SK-N-SH (cell line): ENCODE measurements around the gene AHCYL2. TPM values are rescaled to one million over a fixed set of nuclear protein-coding genes. Genes with fewer than 3 reads are reported as not detected.

ENCODE experiments used
- CTCF ChIA-PET: fragments of 300-600, 350-600 bp; formaldehyde crosslinking; extraction: SDS; loops from one replicate; lab custom pipeline; 2021; lab: Yijun Ruan, JAX
- POLR2A ChIA-PET: fragments of 350-600 bp; sonication (Branson Sonifier 250); formaldehyde crosslinking; extraction: SDS; loops from one replicate; lab custom pipeline; 2020; ENCODE audit warnings: antibody characterized with exemption, inconsistent platforms; lab: Yijun Ruan, JAX
- DNase-seq: peaks from one replicate; pipeline ENCODE4 v3.0.0; 2012
- H2AFZ ChIP-seq: fragments of 200-600 bp; sonication (generic); 2 replicates; pipeline ENCODE4 v1.8.1; 2016; ENCODE audit warnings: antibody characterized with exemption, mild to moderate bottlenecking, low read depth
- H3F3A ChIP-seq: fragments of 200-600 bp; sonication (generic); replicated peaks from 2 replicates; pipeline ENCODE3; 2016; ENCODE audit warnings: antibody characterized with exemption, mild to moderate bottlenecking; ENCODE audit not compliant: insufficient read depth
- H3K27ac ChIP-seq, 2 experiments: fragments of 200-500 bp in 1 of 2; fragments of 200-600 bp in 1 of 2; sonication (Bioruptor generic) in 1 of 2; sonication (generic), shearing (Covaris generic) in 1 of 2; 2 replicates each; pipeline versions ENCODE4 v1.5.1 to v1.6.1; 2014 to 2016; ENCODE audit warnings: low read depth in 2 of 2, inconsistent platforms in 1 of 2, low read length in 1 of 2, mild to moderate bottlenecking in 1 of 2, mixed read lengths in 1 of 2
- H3K27me3 ChIP-seq: fragments of 200-600 bp; sonication (generic), shearing (Covaris generic); 2 replicates; pipeline ENCODE4 v1.6.1; 2016; ENCODE audit warnings: mixed run types; ENCODE audit not compliant: insufficient read depth
- H3K36me3 ChIP-seq, 2 experiments: fragments of 200-500 bp in 1 of 2; fragments of 200-600 bp in 1 of 2; sonication (Bioruptor generic) in 1 of 2; sonication (generic) in 1 of 2; replicated peaks in 1 of 2; 2 replicates each; pipeline versions ENCODE3 to v1.5.1; 2014 to 2016; ENCODE audit warnings: low read length in 1 of 2, mild to moderate bottlenecking in 1 of 2; ENCODE audit not compliant: insufficient read depth in 2 of 2, control insufficient read depth in 1 of 2
- H3K4me1 ChIP-seq, 2 experiments: fragments of 200-500 bp in 1 of 2; fragments of 200-600 bp in 1 of 2; sonication (Bioruptor generic) in 1 of 2; sonication (generic), shearing (Covaris generic) in 1 of 2; 2 replicates each; pipeline versions ENCODE4 v1.5.1 to v1.6.1; 2014 to 2016; ENCODE audit warnings: low read depth in 1 of 2, low read length in 1 of 2, mixed run types in 1 of 2; ENCODE audit not compliant: insufficient read depth in 2 of 2, control insufficient read depth in 1 of 2
- H3K4me2 ChIP-seq: fragments of 200-600 bp; sonication (generic), shearing (Covaris generic); 2 replicates; pipeline ENCODE4 v1.6.1; 2017; ENCODE audit warnings: mixed run types
- H3K4me3 ChIP-seq, 2 experiments: fragments of 200-500 bp in 1 of 2; fragments of 200-600 bp in 1 of 2; sonication (Bioruptor generic) in 1 of 2; sonication (generic), shearing (Covaris generic) in 1 of 2; 2 replicates each; pipeline versions ENCODE4 v1.5.1 to v1.8.1; 2014 to 2016; ENCODE audit warnings: low read depth in 2 of 2, inconsistent platforms in 1 of 2, low read length in 1 of 2, mild to moderate bottlenecking in 1 of 2, mixed read lengths in 1 of 2, moderate library complexity in 1 of 2
- H3K79me2 ChIP-seq: fragments of 200-600 bp; sonication (generic); 2 replicates; pipeline ENCODE4 v1.8.1; 2017; ENCODE audit warnings: mild to moderate bottlenecking; ENCODE audit not compliant: insufficient read depth
- H3K9ac ChIP-seq: fragments of 200-600 bp; sonication (generic); 2 replicates; pipeline ENCODE4 v1.6.1; 2017; ENCODE audit warnings: mixed run types
- H3K9me2 ChIP-seq: fragments of 200-600 bp; sonication (generic); 2 replicates; pipeline ENCODE4 v1.6.1; 2017; ENCODE audit warnings: mixed run types
- H3K9me3 ChIP-seq: fragments of 200-600 bp; sonication (generic); 2 replicates; pipeline ENCODE4 v1.6.1; 2017; ENCODE audit warnings: mixed run types, mild to moderate bottlenecking, moderate library complexity
- H4K20me1 ChIP-seq: fragments of 200-600 bp; sonication (generic); 2 replicates; pipeline ENCODE4 v1.6.1; 2017; ENCODE audit warnings: mild to moderate bottlenecking, mixed run types; ENCODE audit not compliant: insufficient read depth
- CHD2 ChIP-seq: fragments of 150-350 bp; IDR thresholded peaks from 2 replicates; pipeline ENCODE4 v1.6.1; 2018; ENCODE audit warnings: low read length; ENCODE audit not compliant: partially characterized antibody
- EP300 ChIP-seq, 2 experiments: IDR thresholded peaks; 2 replicates each; pipeline versions ENCODE4 v1.4.0 to v1.6.1; 2012; ENCODE audit warnings: borderline replicate concordance in 1 of 2, low read depth in 1 of 2, low read length in 1 of 2
- FOSL2 ChIP-seq: IDR thresholded peaks from 2 replicates; pipeline ENCODE4 v1.4.0; 2012; ENCODE audit warnings: low read depth, mild to moderate bottlenecking, moderate library complexity, borderline replicate concordance
- FOXM1 ChIP-seq: IDR thresholded peaks from 2 replicates; pipeline ENCODE4 v1.4.0; 2012; ENCODE audit warnings: low read depth, mild to moderate bottlenecking
- GABPA ChIP-seq: IDR thresholded peaks from 2 replicates; pipeline ENCODE4 v1.4.0; 2012; ENCODE audit warnings: low read depth, mild to moderate bottlenecking
- MEF2A ChIP-seq: IDR thresholded peaks from 2 replicates; pipeline ENCODE4 v1.4.0; 2012; ENCODE audit warnings: low read depth, borderline replicate concordance
- MXI1 ChIP-seq: IDR thresholded peaks from 2 replicates; pipeline ENCODE4 v1.6.1; 2012; ENCODE audit warnings: mild to moderate bottlenecking, low read depth, low read length, improper control_type of control experiment
- NFIC ChIP-seq: IDR thresholded peaks from 2 replicates; pipeline ENCODE4 v1.4.0; 2012; ENCODE audit warnings: borderline replicate concordance
- POLR2AphosphoS5 ChIP-seq: IDR thresholded peaks from 2 replicates; pipeline ENCODE4 v1.6.1; 2012; ENCODE audit warnings: low read depth, low read length
- RAD21 ChIP-seq: IDR thresholded peaks from 2 replicates; pipeline ENCODE4 v1.6.1; 2012; ENCODE audit warnings: mild to moderate bottlenecking, low read length
- RCOR1 ChIP-seq: fragments of 150-350 bp; IDR thresholded peaks from 2 replicates; pipeline ENCODE4 v1.6.1; 2017; ENCODE audit warnings: antibody characterized with exemption, low read length
- RFX5 ChIP-seq: IDR thresholded peaks from 2 replicates; pipeline ENCODE4 v1.6.1; 2012; ENCODE audit warnings: mild to moderate bottlenecking, improper control_type of control experiment, low read length
- RXRA ChIP-seq: IDR thresholded peaks from 2 replicates; pipeline ENCODE4 v1.4.0; 2012; ENCODE audit warnings: low read depth, mild to moderate bottlenecking, borderline replicate concordance
- SMC3 ChIP-seq: IDR thresholded peaks from 2 replicates; pipeline ENCODE4 v1.6.1; 2012; ENCODE audit warnings: low read depth, low read length, improper control_type of control experiment
- TCF12 ChIP-seq: IDR thresholded peaks from 2 replicates; pipeline ENCODE4 v1.4.0; 2012
- TEAD4 ChIP-seq: IDR thresholded peaks from 2 replicates; pipeline ENCODE4 v1.4.0; 2012; ENCODE audit warnings: mild to moderate bottlenecking, borderline replicate concordance; ENCODE audit not compliant: insufficient read depth
- WGBS: methylation state at CpG from one replicate; pipeline ENCODE4 v1.1.6; 2017; ENCODE audit warnings: low lambda C conversion rate; 5-methylcytosine and 5-hydroxymethylcytosine counted together
- polyA plus RNA-seq, 3 experiments: library from polyadenylated mRNA; depleted of rRNA; stranded (reverse); fragments of >200 nt; gene quantifications; 2 replicates each; pipeline ENCODE4 v1.2.3, GENCODE V29; 2012
- TF ChIP-seq, protein P1 (sequence below): IDR thresholded peaks from 2 replicates; pipeline ENCODE4 v1.6.1; 2012; ENCODE audit warnings: mild to moderate bottlenecking, low read depth, low read length, moderate library complexity
- TF ChIP-seq, protein P2 (sequence below): IDR thresholded peaks from 2 replicates; pipeline ENCODE4 v1.4.0; 2012; ENCODE audit warnings: low read depth, borderline replicate concordance
- TF ChIP-seq, protein P3 (sequence below): IDR thresholded peaks from 2 replicates; pipeline ENCODE4 v1.4.0; 2012; ENCODE audit warnings: low read depth, borderline replicate concordance

Gene AHCYL2
- polyA plus RNA-seq, 1 of the 3 experiments (the other 2 are of a cell fraction), result 20.4 TPM

DNA sequence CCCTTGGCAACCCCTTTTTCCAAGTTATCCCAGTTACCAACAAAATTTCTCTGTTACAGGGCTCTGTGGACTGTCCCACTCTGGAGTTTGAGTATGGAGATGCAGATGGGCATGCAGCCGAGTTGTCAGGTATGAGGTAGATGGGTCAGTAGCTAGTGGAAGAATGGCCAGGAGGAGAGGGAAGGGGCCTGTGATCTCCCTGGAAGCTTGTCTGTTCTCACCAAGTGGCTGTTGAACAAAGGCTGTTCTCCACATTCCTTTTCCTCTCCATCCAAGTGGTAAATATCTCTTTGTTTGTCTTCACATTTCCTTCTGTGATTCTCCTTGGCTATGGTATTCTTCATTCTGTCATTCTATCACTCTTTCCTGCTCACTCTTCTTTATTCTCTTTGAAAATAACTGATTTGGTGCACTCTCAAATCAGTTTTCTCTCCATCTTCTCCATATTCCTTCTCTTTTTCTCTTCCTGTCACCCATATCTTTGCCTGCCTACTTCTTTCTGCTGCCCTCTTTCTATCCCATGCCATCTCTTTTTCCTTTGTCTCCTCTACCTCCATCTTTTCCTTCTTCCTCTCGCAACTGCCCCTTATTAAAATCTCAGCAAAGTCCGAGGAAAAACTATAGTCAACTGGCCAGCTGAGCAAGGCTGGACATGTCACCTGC is 215.3 kb downstream of the AHCYL2 start:
- H3K27ac ChIP-seq, result no peak overlapping the region
- no peak overlapping the region for H3K4me2 ChIP-seq
- no peaks in the 10 kb centered on the region for H3K79me2 ChIP-seq
- ChIA-PET CTCF (interaction anchor here (1.0 to 2.6 kb wide), 4 partner anchors 59 to 221 kb away, joined by 3 to 10 read pairs (median 8); no protein-coding TSS in a partner anchor), POLR2A (no interaction called here)
- no peaks in the 10 kb centered on the region for H3K9me3 ChIP-seq
- H2AFZ ChIP-seq, result no peak overlapping the region
- no peaks in the 10 kb centered on the region for H3K36me3 ChIP-seq
- TF ChIP-seq MEF2A, result no peak
- TF ChIP-seq NFIC, result no peak
- TF ChIP-seq TCF12, result no peak
- no peak for TF ChIP-seq RAD21
- TF ChIP-seq RXRA, result no peak
- no peak for TF ChIP-seq FOSL2
- no peak for TF ChIP-seq CHD2
- no peak overlapping the region for H3K9ac ChIP-seq
- 96% methylated on average over 3 of the region's 3 CpGs for WGBS
- H3K4me3 ChIP-seq, result no peak overlapping the region
- no peaks in the 10 kb centered on the region for H3K27me3 ChIP-seq
- H3K4me1 ChIP-seq, result peaks cover 6 to 9% of the 10 kb centered on the region in 2 experiments; a peak in 2 of 4 replicates
- no peaks in the 10 kb centered on the region for H3K9me2 ChIP-seq
- H3F3A ChIP-seq, result peaks cover 14% of the 10 kb centered on the region
- no peak for DNase-seq
- H4K20me1 ChIP-seq, result no peaks in the 10 kb centered on the region

DNA sequence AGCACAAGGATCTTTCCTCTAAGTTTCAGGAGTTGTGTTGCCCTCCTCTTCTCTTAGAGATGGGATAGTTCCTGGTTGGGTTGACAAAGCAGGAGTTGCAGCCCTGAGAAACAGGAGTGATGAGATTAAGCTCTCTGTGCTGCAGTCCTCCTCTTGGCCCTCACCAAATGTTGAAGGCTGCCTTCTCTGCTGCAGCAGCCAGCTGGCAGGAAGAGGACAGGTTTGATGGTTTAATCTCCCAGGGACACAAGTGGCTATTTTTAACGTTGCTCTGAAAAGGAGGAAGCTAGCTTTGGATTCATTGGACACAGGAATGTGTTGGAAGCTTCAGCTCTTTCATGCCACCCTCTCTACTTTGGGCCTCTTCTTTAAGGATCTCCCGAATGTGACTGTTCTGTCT is 218.8 kb downstream of the AHCYL2 start:
- Histone ChIP-seq H3K9me3 (0 out of 2 replicates have a peak, but pooled peaks cover 3% of the 10 kb centered on the region), H3K27ac (no peak overlapping the region), H2AFZ (no peak overlapping the region), H3K4me1 (peaks cover 4 to 6% of the 10 kb centered on the region in 2 experiments; a peak in 2 of 4 replicates), H4K20me1 (no peaks in the 10 kb centered on the region), H3F3A (peaks cover 2% of the 10 kb centered on the region), H3K4me2 (no peak overlapping the region), H3K4me3 (no peak overlapping the region), H3K9me2 (no peaks in the 10 kb centered on the region), H3K9ac (no peak overlapping the region), H3K27me3 (no peaks in the 10 kb centered on the region), H3K36me3 (peaks cover 0 to 8% of the 10 kb centered on the region in 2 experiments), H3K79me2 (no peaks in the 10 kb centered on the region)
- POLR2A ChIA-PET, result no interaction called here
- 66% methylated on average over 2 of the region's 2 CpGs for WGBS
- DNase-seq, result no peak
- CTCF ChIA-PET, result interaction anchor here (1.0 to 2.7 kb wide), 5 partner anchors 9 to 100 kb away, joined by 4 to 12 read pairs (median 4); partner anchors contain the start of gene STRIP2
- TF ChIP-seq GABPA (no peak), EP300 (IDR thresholded peaks at IDR 0.05; ENCODE audit: borderline replicate concordance in 1 of 2, low read depth in 1 of 2, low read length in 1 of 2) (no peak), POLR2AphosphoS5 (no peak), TEAD4 (no peak), FOXM1 (no peak), RFX5 (no peak), MXI1 (no peak), RCOR1 (no peak), TCF12 (no peak), RAD21 (no peak), SMC3 (no peak), RXRA (no peak), MEF2A (no peak)
- TF ChIP-seq, protein P1, sequence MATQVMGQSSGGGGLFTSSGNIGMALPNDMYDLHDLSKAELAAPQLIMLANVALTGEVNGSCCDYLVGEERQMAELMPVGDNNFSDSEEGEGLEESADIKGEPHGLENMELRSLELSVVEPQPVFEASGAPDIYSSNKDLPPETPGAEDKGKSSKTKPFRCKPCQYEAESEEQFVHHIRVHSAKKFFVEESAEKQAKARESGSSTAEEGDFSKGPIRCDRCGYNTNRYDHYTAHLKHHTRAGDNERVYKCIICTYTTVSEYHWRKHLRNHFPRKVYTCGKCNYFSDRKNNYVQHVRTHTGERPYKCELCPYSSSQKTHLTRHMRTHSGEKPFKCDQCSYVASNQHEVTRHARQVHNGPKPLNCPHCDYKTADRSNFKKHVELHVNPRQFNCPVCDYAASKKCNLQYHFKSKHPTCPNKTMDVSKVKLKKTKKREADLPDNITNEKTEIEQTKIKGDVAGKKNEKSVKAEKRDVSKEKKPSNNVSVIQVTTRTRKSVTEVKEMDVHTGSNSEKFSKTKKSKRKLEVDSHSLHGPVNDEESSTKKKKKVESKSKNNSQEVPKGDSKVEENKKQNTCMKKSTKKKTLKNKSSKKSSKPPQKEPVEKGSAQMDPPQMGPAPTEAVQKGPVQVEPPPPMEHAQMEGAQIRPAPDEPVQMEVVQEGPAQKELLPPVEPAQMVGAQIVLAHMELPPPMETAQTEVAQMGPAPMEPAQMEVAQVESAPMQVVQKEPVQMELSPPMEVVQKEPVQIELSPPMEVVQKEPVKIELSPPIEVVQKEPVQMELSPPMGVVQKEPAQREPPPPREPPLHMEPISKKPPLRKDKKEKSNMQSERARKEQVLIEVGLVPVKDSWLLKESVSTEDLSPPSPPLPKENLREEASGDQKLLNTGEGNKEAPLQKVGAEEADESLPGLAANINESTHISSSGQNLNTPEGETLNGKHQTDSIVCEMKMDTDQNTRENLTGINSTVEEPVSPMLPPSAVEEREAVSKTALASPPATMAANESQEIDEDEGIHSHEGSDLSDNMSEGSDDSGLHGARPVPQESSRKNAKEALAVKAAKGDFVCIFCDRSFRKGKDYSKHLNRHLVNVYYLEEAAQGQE, result no peak
- TF ChIP-seq, protein P2, sequence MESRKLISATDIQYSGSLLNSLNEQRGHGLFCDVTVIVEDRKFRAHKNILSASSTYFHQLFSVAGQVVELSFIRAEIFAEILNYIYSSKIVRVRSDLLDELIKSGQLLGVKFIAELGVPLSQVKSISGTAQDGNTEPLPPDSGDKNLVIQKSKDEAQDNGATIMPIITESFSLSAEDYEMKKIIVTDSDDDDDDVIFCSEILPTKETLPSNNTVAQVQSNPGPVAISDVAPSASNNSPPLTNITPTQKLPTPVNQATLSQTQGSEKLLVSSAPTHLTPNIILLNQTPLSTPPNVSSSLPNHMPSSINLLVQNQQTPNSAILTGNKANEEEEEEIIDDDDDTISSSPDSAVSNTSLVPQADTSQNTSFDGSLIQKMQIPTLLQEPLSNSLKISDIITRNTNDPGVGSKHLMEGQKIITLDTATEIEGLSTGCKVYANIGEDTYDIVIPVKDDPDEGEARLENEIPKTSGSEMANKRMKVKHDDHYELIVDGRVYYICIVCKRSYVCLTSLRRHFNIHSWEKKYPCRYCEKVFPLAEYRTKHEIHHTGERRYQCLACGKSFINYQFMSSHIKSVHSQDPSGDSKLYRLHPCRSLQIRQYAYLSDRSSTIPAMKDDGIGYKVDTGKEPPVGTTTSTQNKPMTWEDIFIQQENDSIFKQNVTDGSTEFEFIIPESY, result no peak
- TF ChIP-seq, protein P3, sequence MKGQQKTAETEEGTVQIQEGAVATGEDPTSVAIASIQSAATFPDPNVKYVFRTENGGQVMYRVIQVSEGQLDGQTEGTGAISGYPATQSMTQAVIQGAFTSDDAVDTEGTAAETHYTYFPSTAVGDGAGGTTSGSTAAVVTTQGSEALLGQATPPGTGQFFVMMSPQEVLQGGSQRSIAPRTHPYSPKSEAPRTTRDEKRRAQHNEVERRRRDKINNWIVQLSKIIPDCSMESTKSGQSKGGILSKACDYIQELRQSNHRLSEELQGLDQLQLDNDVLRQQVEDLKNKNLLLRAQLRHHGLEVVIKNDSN, result no peak
